Activated naive CD4-positive, alpha-beta T cell treated with anti-CD3 and anti-CD28 coated beads, Interleukin-2, amount 10 ng/mL, durations not matched to agents 7 days and 5 days (primary cell): ENCODE data around the gene GPR157.

Experiments used
- CTCF ChIA-PET: fragments of 350-600 bp; sonication (Branson Sonifier 250); formaldehyde crosslinking; loops from one replicate; lab custom pipeline; 2021; ENCODE audit warnings: antibody characterized with exemption; lab: Charles Lee
- DNase-seq: peaks from one replicate; pipeline ENCODE4 v3.0.0-alpha.2; 2020
- H3K27ac Mint-ChIP-seq: one replicate; pipeline ENCODE4 v1.8.0; 2021; ENCODE audit warnings: mild to moderate bottlenecking, moderate library complexity, mixed read lengths
- H3K27me3 Mint-ChIP-seq: one replicate; pipeline ENCODE4 v1.8.0; 2021; ENCODE audit warnings: mild to moderate bottlenecking, mixed read lengths
- H3K36me3 Mint-ChIP-seq: one replicate; pipeline ENCODE4 v1.8.0; 2021; ENCODE audit warnings: mixed read lengths
- H3K4me1 Mint-ChIP-seq: one replicate; pipeline ENCODE4 v1.8.0; 2021; ENCODE audit warnings: mixed read lengths
- H3K4me3 Mint-ChIP-seq: one replicate; pipeline ENCODE4 v1.8.0; 2021; ENCODE audit warnings: mild to moderate bottlenecking, moderate library complexity, mixed read lengths
- H3K9me3 Mint-ChIP-seq: one replicate; pipeline ENCODE4 v1.8.0; 2021; ENCODE audit warnings: mixed read lengths

The GPR157 gene

GRCh38 chr1:9065213-9065751, 63.6 kb downstream of the GPR157 start:
- CTCF ChIA-PET, result no interaction called here
- Mint-ChIP-seq H3K4me1 (peaks cover 12% of the 10 kb centered on the region), H3K9me3 (no peaks in the 10 kb centered on the region), H3K27ac (no peak overlapping the region), H3K27me3 (peaks cover 33% of the 10 kb centered on the region), H3K36me3 (no peaks in the 10 kb centered on the region), H3K4me3 (no peak overlapping the region)
- no peak for DNase-seq

DNA sequence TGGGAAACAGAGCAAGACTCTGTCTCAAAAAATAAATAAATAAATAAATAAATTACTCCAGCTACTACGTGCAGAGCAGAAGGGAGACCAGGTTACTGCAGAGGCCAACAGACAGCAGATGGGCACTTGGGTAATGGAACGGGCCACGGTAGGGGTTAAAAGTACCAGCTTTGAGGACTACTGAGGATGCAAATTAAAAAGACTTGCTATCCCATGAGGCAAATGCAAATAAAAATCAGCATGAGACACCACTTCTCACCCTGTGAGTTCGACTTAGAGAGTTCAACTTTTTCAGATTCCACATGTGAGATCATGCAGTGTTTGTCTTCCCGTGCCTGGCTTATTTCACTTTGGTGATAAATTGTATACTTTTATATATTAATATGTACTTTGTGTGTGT, 66.1 kb downstream of the GPR157 start:
- H3K27me3 Mint-ChIP-seq, result peaks cover 26% of the 10 kb centered on the region
- CTCF ChIA-PET, result no interaction called here
- H3K9me3 Mint-ChIP-seq, result no peaks in the 10 kb centered on the region
- no peaks in the 10 kb centered on the region for H3K36me3 Mint-ChIP-seq
- H3K27ac Mint-ChIP-seq, result no peak overlapping the region
- H3K4me3 Mint-ChIP-seq, result no peak overlapping the region
- no peaks in the 10 kb centered on the region for H3K4me1 Mint-ChIP-seq
- DNase-seq, result no peak

DNA sequence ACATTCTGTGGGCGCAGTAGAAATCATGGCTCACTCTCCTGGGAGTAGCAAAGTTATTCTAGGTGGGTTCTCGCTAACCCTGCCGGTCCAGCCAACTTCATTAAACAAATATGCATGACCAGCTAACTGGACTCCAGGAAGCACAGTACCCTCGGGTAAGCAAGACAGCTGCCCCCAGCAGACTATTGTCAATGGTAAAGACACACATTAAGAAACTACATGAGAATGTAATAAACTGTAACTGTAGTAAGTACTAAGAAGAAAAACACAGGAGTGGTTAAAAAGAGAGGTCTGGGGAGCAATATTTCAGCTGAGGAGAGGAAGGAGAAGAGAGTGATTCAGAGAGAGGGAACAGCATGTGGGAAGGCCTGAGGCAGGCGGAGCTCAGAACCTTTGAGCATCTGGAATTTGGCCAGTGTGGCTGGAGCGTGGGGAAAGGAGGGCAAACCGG, 66.9 kb downstream of the GPR157 start:
- no peaks in the 10 kb centered on the region for H3K36me3 Mint-ChIP-seq
- H3K9me3 Mint-ChIP-seq, result no peaks in the 10 kb centered on the region
- no peak overlapping the region for H3K27ac Mint-ChIP-seq
- peaks cover 19% of the 10 kb centered on the region for H3K27me3 Mint-ChIP-seq
- H3K4me1 Mint-ChIP-seq, result no peaks in the 10 kb centered on the region
- CTCF ChIA-PET, result interaction anchor here (0.8 to 0.9 kb wide), 2 partner anchors 40 to 45 kb away, joined by 3 read pairs; no protein-coding TSS in a partner anchor
- no peak for DNase-seq
- H3K4me3 Mint-ChIP-seq, result no peak overlapping the region

GRCh38 chr1:9061252-9061960, 67.5 kb downstream of the GPR157 start:
- Mint-ChIP-seq H3K4me3 (no peak overlapping the region), H3K36me3 (no peaks in the 10 kb centered on the region), H3K4me1 (no peaks in the 10 kb centered on the region), H3K9me3 (no peaks in the 10 kb centered on the region), H3K27me3 (peaks cover 16% of the 10 kb centered on the region), H3K27ac (no peak overlapping the region)
- CTCF ChIA-PET, result interaction anchor here (0.8 to 0.9 kb wide), 2 partner anchors 41 to 46 kb away, joined by 3 read pairs; no protein-coding TSS in a partner anchor
- no peak for DNase-seq

DNA sequence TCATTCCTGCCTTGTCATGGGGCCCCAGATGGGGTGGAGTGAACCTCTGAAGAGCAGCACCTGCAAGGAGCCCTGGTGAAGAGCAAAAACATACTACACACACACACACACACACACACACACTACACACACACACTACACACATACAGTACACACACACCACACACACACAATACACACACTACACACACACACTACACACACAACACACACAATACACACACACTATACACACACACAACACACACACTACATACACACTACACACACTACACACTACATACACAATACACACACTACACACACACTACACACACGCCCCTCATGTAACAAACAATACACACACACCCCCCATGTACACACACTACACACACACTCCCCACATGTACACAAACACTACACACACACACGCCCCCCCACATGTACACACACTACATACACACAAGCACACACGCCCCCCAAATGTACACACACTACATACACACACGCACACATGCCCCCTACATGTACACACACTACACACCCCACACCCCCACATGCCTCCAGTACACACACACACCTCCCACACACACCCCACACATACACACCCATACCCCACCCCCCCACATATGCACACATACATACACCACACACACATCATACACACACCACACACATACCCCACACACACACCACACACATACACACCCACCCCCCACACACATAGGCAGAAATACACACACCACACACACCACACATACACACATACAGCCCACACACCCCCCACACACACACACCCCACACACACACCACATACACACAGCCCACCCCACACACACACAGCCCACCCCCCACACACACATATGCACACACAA, 68.8 kb downstream of the GPR157 start:
- Mint-ChIP-seq H3K9me3 (no peaks in the 10 kb centered on the region), H3K4me3 (no peak overlapping the region), H3K27ac (no peak overlapping the region), H3K36me3 (no peaks in the 10 kb centered on the region), H3K4me1 (no peaks in the 10 kb centered on the region), H3K27me3 (peaks cover 6% of the 10 kb centered on the region)
- DNase-seq, result no peak
- CTCF ChIA-PET, result no interaction called here

- Mint-ChIP-seq H3K36me3 (no peaks in the 10 kb centered on the region), H3K4me1 (no peaks in the 10 kb centered on the region), H3K4me3 (no peak overlapping the region), H3K27me3 (peaks cover 4% of the 10 kb centered on the region), H3K9me3 (no peaks in the 10 kb centered on the region), H3K27ac (no peak overlapping the region)
- CTCF ChIA-PET, result interaction anchor here (0.6 kb wide), 1 partner anchor 854 kb away, joined by 3 read pairs; no protein-coding TSS in a partner anchor
- DNase-seq, result no peak
Measured at GRCh38 chr1:9058465-9058864, 70.4 kb downstream of the GPR157 start.

DNA sequence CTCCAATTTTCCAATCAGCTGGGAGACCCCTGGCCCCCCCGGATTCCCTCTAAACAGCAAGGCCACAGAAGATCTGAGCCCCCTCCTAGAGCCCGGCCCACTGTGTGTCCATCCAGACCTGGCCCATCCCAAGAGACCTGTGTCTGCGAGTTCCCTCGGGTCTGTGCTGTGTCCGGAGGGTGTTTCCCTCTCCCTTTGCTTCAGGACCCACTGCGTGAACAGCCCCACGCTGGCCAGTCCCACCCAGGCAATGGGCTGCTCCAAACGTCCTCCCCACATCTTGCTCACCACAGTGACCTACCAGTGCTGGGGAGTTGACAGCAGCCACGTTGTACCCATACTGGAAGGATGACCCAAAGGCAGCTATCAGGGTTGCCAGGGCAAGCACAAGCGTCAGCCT, 71.1 kb downstream of the GPR157 start:
- Mint-ChIP-seq H3K27me3 (peaks cover 4% of the 10 kb centered on the region), H3K36me3 (no peaks in the 10 kb centered on the region), H3K4me1 (no peaks in the 10 kb centered on the region), H3K9me3 (no peaks in the 10 kb centered on the region), H3K4me3 (no peak overlapping the region), H3K27ac (no peak overlapping the region)
- DNase-seq, result no peak
- CTCF ChIA-PET, result interaction anchor here (0.9 kb wide), 1 partner anchor 44 kb away, joined by 3 read pairs; no protein-coding TSS in a partner anchor

GRCh38 chr1:9052272-9053049, 76.4 kb downstream of the GPR157 start:
- DNase-seq, result no peak
- Mint-ChIP-seq H3K27me3 (peaks cover 15% of the 10 kb centered on the region), H3K9me3 (no peaks in the 10 kb centered on the region), H3K4me3 (no peak overlapping the region), H3K36me3 (no peaks in the 10 kb centered on the region), H3K27ac (no peak overlapping the region), H3K4me1 (no peaks in the 10 kb centered on the region)
- CTCF ChIA-PET, result no interaction called here

GRCh38 chr1:9051379-9051778, 77.5 kb downstream of the GPR157 start:
- no peaks in the 10 kb centered on the region for H3K36me3 Mint-ChIP-seq
- no peak overlapping the region for H3K4me3 Mint-ChIP-seq
- H3K9me3 Mint-ChIP-seq, result no peaks in the 10 kb centered on the region
- DNase-seq, result no peak
- H3K27me3 Mint-ChIP-seq, result peaks cover 19% of the 10 kb centered on the region
- CTCF ChIA-PET, result no interaction called here
- no peaks in the 10 kb centered on the region for H3K4me1 Mint-ChIP-seq
- H3K27ac Mint-ChIP-seq, result no peak overlapping the region

DNA sequence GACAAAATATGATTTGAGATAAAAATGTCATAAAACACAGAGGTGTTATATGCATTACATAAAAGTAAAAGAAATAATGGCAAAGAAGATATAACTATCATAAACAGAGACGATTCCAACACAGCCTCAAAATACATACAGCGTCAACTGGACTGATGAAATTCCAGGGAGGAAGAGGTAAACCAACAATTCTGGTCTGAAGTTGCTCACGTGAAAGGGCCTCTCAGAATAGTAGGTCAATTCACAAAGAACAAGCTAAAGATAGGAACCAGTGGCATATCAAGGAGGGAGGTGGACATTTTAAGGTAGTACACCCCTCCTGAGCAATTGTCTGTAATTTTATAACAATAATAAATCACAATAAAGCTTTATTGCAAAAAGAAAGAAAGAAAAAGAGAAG, 78.1 kb downstream of the GPR157 start:
- Mint-ChIP-seq H3K9me3 (no peaks in the 10 kb centered on the region), H3K27me3 (peaks cover 24% of the 10 kb centered on the region), H3K27ac (no peak overlapping the region), H3K4me1 (no peaks in the 10 kb centered on the region), H3K4me3 (no peak overlapping the region), H3K36me3 (no peaks in the 10 kb centered on the region)
- no peak for DNase-seq
- CTCF ChIA-PET, result no interaction called here
